ENCODE data around the gene RAVER2. TPM values are rescaled to one million over a fixed set of nuclear protein-coding genes. Genes with fewer than 3 reads are reported as not detected.
A peak's percentile ranks its signal among the peaks of the same experiment; 100 is the strongest.

Gene RAVER2
- polyA plus RNA-seq, 2 of the 4 experiments (the other 2 are of a cell fraction), result 6.2 to 17.2 TPM

- CTCF ChIA-PET, result interaction anchor here (1.2 to 2.0 kb wide), 2 partner anchors 9 to 77 kb away, joined by 3 to 7 read pairs; no protein-coding TSS in a partner anchor
- ATAC-seq (peak; percentile 52 to 70), DNase-seq (ENCODE audit: low read depth in 1 of 2, low spot score in 1 of 2) (peak; percentile 4 to 37), FAIRE-seq (no peak)
- H3K4me2 ChIP-seq, result peak overlapping the region; percentile 83
- TF ChIP-seq ATOH8 (CRISPR knock-in tag; IDR thresholded peaks at IDR 0.05; ENCODE audit: low read depth), result no peak
- TF ChIP-seq BHLHE40 (IDR thresholded peaks at IDR 0.05; ENCODE audit: low read depth, low read length), result no peak
- no peak for TF ChIP-seq NPAS2 (CRISPR knock-in tag; IDR thresholded peaks at IDR 0.05; ENCODE audit: borderline replicate concordance)
- TF ChIP-seq HEYL (CRISPR knock-in tag; IDR thresholded peaks at IDR 0.05), result no peak
- TF ChIP-seq CBX8 (IDR thresholded peaks at IDR 0.05), result no peak
- TF ChIP-seq PBX3 (IDR thresholded peaks at IDR 0.05), result no peak
- TF ChIP-seq RAD21 (conservative IDR thresholded peaks at IDR 0.05 in 1 of 2, IDR thresholded peaks at IDR 0.05 in 1 of 2), result no peak
- no peak for TF ChIP-seq KDM5A (IDR thresholded peaks at IDR 0.05)
- no peak for TF ChIP-seq PHF8 (IDR thresholded peaks at IDR 0.05; ENCODE audit: borderline replicate concordance, low read depth)
- no peak for TF ChIP-seq HES2 (IDR thresholded peaks at IDR 0.05)
- no peak for TF ChIP-seq RNF2 (IDR thresholded peaks at IDR 0.05; ENCODE audit: borderline replicate concordance, low read depth)
- TF ChIP-seq NFE2L2 (conservative IDR thresholded peaks at IDR 0.05; ENCODE audit: low read length), result no peak
- TF ChIP-seq GATA3 (IDR thresholded peaks at IDR 0.05; ENCODE audit: borderline replicate concordance), result no peak
- H3K9me3 ChIP-seq, result no peaks in the 10 kb centered on the region
- peak overlapping the region; percentile 93 to 99 for H3K27ac ChIP-seq
- POLR2A ChIA-PET, result interaction anchor here (0.5 kb wide), 1 partner anchor 257 kb away, joined by 3 read pairs; no protein-coding TSS in a partner anchor
- peaks cover 4% of the 10 kb centered on the region; the same call in 1 of the 3 replicates for H3K4me1 ChIP-seq
- peak overlapping the region; percentile 62 for H3K4me3 ChIP-seq
- WGBS (ENCODE audit: missing lambda C conversion rate), result 3% methylated on average over 7 of the region's 67 CpGs
Measured at GRCh38 chr1:64745181-64745985, 508 bp downstream of the RAVER2 start.

GRCh38 chr1:64745986-64746940 is 1.4 kb downstream of the RAVER2 start:
- ChIA-PET POLR2A (no interaction called here), CTCF (interaction anchor here (1.2 to 2.0 kb wide), 2 partner anchors 8 to 76 kb away, joined by 3 to 7 read pairs; no protein-coding TSS in a partner anchor)
- no peak for DNase-seq (ENCODE audit: low read depth in 1 of 2, low spot score in 1 of 2)

GRCh38 chr1:64748222-64748621 is 3.3 kb downstream of the RAVER2 start:
- 82% methylated on average over 3 of the region's 3 CpGs for WGBS (ENCODE audit: missing lambda C conversion rate)
- TF ChIP-seq TFCP2L1 (CRISPR knock-in tag; IDR thresholded peaks at IDR 0.05) (no peak), FOXS1 (CRISPR knock-in tag; IDR thresholded peaks at IDR 0.05) (no peak), MYC (IDR thresholded peaks at IDR 0.05; ENCODE audit: borderline replicate concordance, low read length) (no peak), TP53 (CRISPR knock-in tag; IDR thresholded peaks at IDR 0.05) (no peak), ATOH8 (CRISPR knock-in tag; IDR thresholded peaks at IDR 0.05; ENCODE audit: low read depth) (no peak)
- FAIRE-seq, result no peak
- no peak for DNase-seq (ENCODE audit: low read depth in 1 of 2, low spot score in 1 of 2)
- CTCF ChIA-PET, result interaction anchor here (0.8 kb wide), 1 partner anchor 75 kb away, joined by 3 read pairs; no protein-coding TSS in a partner anchor
- no peak overlapping the region for H3K4me2 ChIP-seq
- ATAC-seq, result no peak
- peaks cover 4% of the 10 kb centered on the region; the same call in 1 of the 3 replicates for H3K4me1 ChIP-seq
- no peak overlapping the region for H3K4me3 ChIP-seq
- no peaks in the 10 kb centered on the region for H3K9me3 ChIP-seq
- POLR2A ChIA-PET, result no interaction called here
- H3K27ac ChIP-seq, result no peak overlapping the region

More at GRCh38 chr1:64745986-64746940, 1.4 kb downstream of the RAVER2 start:
- whole genome bisulfite sequencing (ENCODE audit: missing lambda C conversion rate), result 57% methylated on average over 8 of the region's 8 CpGs
- Histone ChIP-seq H3K4me3 (peak overlapping the region; percentile 62), H3K4me1 (peaks cover 4% of the 10 kb centered on the region; the same call in 1 of the 3 replicates), H3K27ac (peak overlapping the region; percentile 93 to 99), H3K4me2 (peak overlapping the region; percentile 83), H3K9me3 (no peaks in the 10 kb centered on the region)
- ATAC-seq, result no peak; a peak in 2 of 6 replicates
- no peak for FAIRE-seq
- no peak for TF ChIP-seq JUN (IDR thresholded peaks at IDR 0.05)

All from A549 (cell line).